Naive thymus-derived CD4-positive, alpha-beta T cell (primary cell): Measurements from ENCODE around the gene FAM50A. TPM values are rescaled to one million over a fixed set of nuclear protein-coding genes. Genes with fewer than 3 reads are reported as not detected.
A peak's percentile ranks its signal among the peaks of the same experiment; 100 is the strongest.

Experiments
- ATAC-seq: fragments of 150-1000 bp; cut with Tn5 transposase; 2 replicates; pipeline ENCODE4 v1.10.0; 2021; ENCODE audit warnings: mild to moderate bottlenecking, moderate library complexity
- CTCF ChIA-PET: fragments of 350-600 bp; sonication (Branson Sonifier 250); formaldehyde crosslinking; loops from one replicate; lab custom pipeline; 2021; ENCODE audit warnings: antibody characterized with exemption; lab: Charles Lee
- POLR2A ChIA-PET: fragments of 350-600 bp; sonication (Branson Sonifier 250); formaldehyde crosslinking; loops from one replicate; lab custom pipeline; 2021; ENCODE audit warnings: antibody characterized with exemption, inconsistent platforms; lab: Charles Lee
- DNase-seq, 9 donors: peaks; one replicate each; pipeline versions ENCODE4 v3.0.0 to v3.0.0-alpha.2; 2020 to 2022; ENCODE audit warnings: mixed read lengths in 1 of 9
- H3K27ac ChIP-seq: one replicate; pipeline ENCODE4 v1.7.0; 2013; ENCODE audit warnings: mild to moderate bottlenecking, low read depth, low read length, moderate library complexity
- H3K27me3 ChIP-seq, 2 donors: one replicate each; pipeline ENCODE4 v1.7.0; 2013; ENCODE audit warnings: low read length in 2 of 2, mild to moderate bottlenecking in 2 of 2, moderate library complexity in 2 of 2; ENCODE audit not compliant: control insufficient read depth in 2 of 2, insufficient read depth in 2 of 2
- H3K36me3 ChIP-seq, 3 experiments: 1 replicate in 2 of 3; 2 replicates in 1 of 3; pipeline ENCODE4 v1.7.0; 2013; ENCODE audit warnings: low read length in 3 of 3, mild to moderate bottlenecking in 3 of 3, moderate library complexity in 1 of 3; ENCODE audit not compliant: insufficient read depth in 3 of 3, control insufficient read depth in 2 of 3
- H3K4me1 ChIP-seq, 2 donors: one replicate each; pipeline ENCODE4 v1.7.0; 2013; ENCODE audit warnings: low read length in 2 of 2, mild to moderate bottlenecking in 2 of 2, moderate library complexity in 1 of 2; ENCODE audit not compliant: control insufficient read depth in 2 of 2, insufficient read depth in 2 of 2
- H3K4me3 ChIP-seq: 2 replicates; pipeline ENCODE4 v1.7.0; 2013; ENCODE audit warnings: mild to moderate bottlenecking, low read length
- H3K9me3 ChIP-seq, 3 experiments: 1 replicate in 2 of 3; 2 replicates in 1 of 3; pipeline ENCODE4 v1.7.0; 2013; ENCODE audit warnings: low read length in 3 of 3; ENCODE audit not compliant: control insufficient read depth in 2 of 3
- H3K27ac Mint-ChIP-seq, 9 donors: one replicate each; pipeline ENCODE4 v1.8.0; 2020 to 2022; ENCODE audit warnings: mixed read lengths in 9 of 9, mild to moderate bottlenecking in 8 of 9, moderate library complexity in 5 of 9, inconsistent platforms in 2 of 9
- H3K27me3 Mint-ChIP-seq, 5 donors: one replicate each; pipeline ENCODE4 v1.8.0; 2021 to 2022; ENCODE audit warnings: mixed read lengths in 5 of 5, mild to moderate bottlenecking in 1 of 5
- H3K36me3 Mint-ChIP-seq, 5 donors: one replicate each; pipeline ENCODE4 v1.8.0; 2020 to 2022; ENCODE audit warnings: mixed read lengths in 5 of 5, mild to moderate bottlenecking in 3 of 5, inconsistent platforms in 1 of 5
- H3K4me1 Mint-ChIP-seq, 7 donors: one replicate each; pipeline ENCODE4 v1.8.0; 2020 to 2022; ENCODE audit warnings: mixed read lengths in 7 of 7, mild to moderate bottlenecking in 3 of 7, inconsistent platforms in 1 of 7
- H3K4me3 Mint-ChIP-seq, 10 donors: one replicate each; pipeline ENCODE4 v1.8.0; 2020 to 2022; ENCODE audit warnings: mild to moderate bottlenecking in 10 of 10, mixed read lengths in 10 of 10, moderate library complexity in 6 of 10, inconsistent platforms in 2 of 10
- H3K9me3 Mint-ChIP-seq, 11 donors: one replicate each; pipeline ENCODE4 v1.8.0; 2020 to 2022; ENCODE audit warnings: mixed read lengths in 11 of 11, mild to moderate bottlenecking in 4 of 11, inconsistent platforms in 1 of 11, moderate library complexity in 1 of 11
- intact Hi-C, 2 donors: fragments of 100-400 bp; cut with micrococcal nuclease; formaldehyde crosslinking; loops; one replicate each; pipeline ENCODE4 v1.15.1; 2023
- polyA plus RNA-seq, 2 donors: library from polyadenylated mRNA; unstranded; fragments of 300-500 nt; fragmentation: Illumina TruSeq; gene quantifications; one replicate each; pipeline ENCODE4 v1.2.3, GENCODE V29; 2021
- total RNA-seq, 6 experiments: library from RNA in 5 of 6; stranded (reverse) in 5 of 6; gene quantifications; 1 replicate in 5 of 6; 2 replicates in 1 of 6; pipeline ENCODE4 v1.2.3 and lab custom pipeline; 2021 to 2026

The FAM50A gene
- total and polyA plus RNA-seq, 7 experiments from 2014 or later, result 19.9 to 76.5 (median 48.8) TPM

DNA sequence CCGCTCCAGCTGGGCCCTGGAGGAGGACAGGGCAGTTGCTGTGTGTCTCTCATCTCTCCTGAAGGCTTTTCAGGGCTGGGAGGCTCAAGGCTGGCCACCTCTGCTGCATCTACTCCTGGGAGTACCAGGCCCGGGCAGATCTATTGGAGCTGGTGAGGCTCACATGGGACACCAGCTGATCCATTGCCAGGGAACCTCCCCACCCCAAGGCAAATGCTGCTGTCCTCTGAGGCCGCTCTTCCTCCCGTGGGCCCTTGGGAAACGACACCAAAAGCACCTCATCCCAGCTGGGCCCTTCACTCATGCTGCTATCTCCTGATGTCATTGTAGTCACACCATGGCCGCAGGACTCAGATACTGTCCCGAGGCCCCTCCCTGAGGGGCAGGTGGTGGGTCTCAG lies 38.8 kb downstream of the FAM50A start:
- peaks cover 5 to 32% (median 13%) of the 10 kb centered on the region in 7 donors for H3K4me1 Mint-ChIP-seq
- H3K36me3 Mint-ChIP-seq, result peaks cover 0 to 4% (median 0%) of the 10 kb centered on the region in 5 donors
- Histone ChIP-seq H3K36me3 (peaks cover 0 to 6% (median 4%) of the 10 kb centered on the region in 3 experiments), H3K9me3 (no peaks in the 10 kb centered on the region), H3K4me1 (peaks cover 4 to 15% of the 10 kb centered on the region in 2 donors), H3K27me3 (no peaks in the 10 kb centered on the region), H3K27ac (no peak overlapping the region), H3K4me3 (no peak overlapping the region)
- ChIA-PET CTCF (no interaction called here), POLR2A (interaction anchor here (1.3 kb wide), 1 partner anchor 34 kb away, joined by 4 read pairs; no protein-coding TSS in a partner anchor)
- ATAC-seq, result no peak
- DNase-seq, result no peak
- H3K27ac Mint-ChIP-seq, result peak overlapping the region in 1 of 9 donors; percentile 3
- H3K9me3 Mint-ChIP-seq, result no peaks in the 10 kb centered on the region
- no peaks in the 10 kb centered on the region for H3K27me3 Mint-ChIP-seq
- H3K4me3 Mint-ChIP-seq, result no peak overlapping the region
- intact Hi-C loops, result no loop called here

GRCh38 chrX:154483325-154483724 lies 39.4 kb downstream of the FAM50A start:
- H3K27ac Mint-ChIP-seq, result no peak overlapping the region
- H3K9me3 Mint-ChIP-seq, result no peaks in the 10 kb centered on the region
- no peak for DNase-seq
- H3K36me3 ChIP-seq, result peaks cover 0 to 6% (median 4%) of the 10 kb centered on the region in 3 experiments
- no peak overlapping the region for H3K4me3 Mint-ChIP-seq
- ATAC-seq, result no peak
- peaks cover 0 to 15% of the 10 kb centered on the region in 2 donors for H3K4me1 ChIP-seq
- H3K27ac ChIP-seq, result no peak overlapping the region
- H3K36me3 Mint-ChIP-seq, result peaks cover 0 to 4% (median 0%) of the 10 kb centered on the region in 5 donors
- intact Hi-C loops, result no loop called here
- ChIA-PET CTCF (interaction anchor here (0.6 to 0.7 kb wide), 2 partner anchors 135 to 287 kb away, joined by 3 read pairs; no protein-coding TSS in a partner anchor), POLR2A (interaction anchor here (1.3 to 2.0 kb wide), 2 partner anchors 34 to 53 kb away, joined by 4 to 8 read pairs; partner anchors contain the start of gene ATP6AP1)
- H3K4me3 ChIP-seq, result no peak overlapping the region
- H3K27me3 ChIP-seq, result no peaks in the 10 kb centered on the region
- H3K27me3 Mint-ChIP-seq, result no peaks in the 10 kb centered on the region
- peaks cover 5 to 32% (median 13%) of the 10 kb centered on the region in 7 donors for H3K4me1 Mint-ChIP-seq
- H3K9me3 ChIP-seq, result no peaks in the 10 kb centered on the region

DNA sequence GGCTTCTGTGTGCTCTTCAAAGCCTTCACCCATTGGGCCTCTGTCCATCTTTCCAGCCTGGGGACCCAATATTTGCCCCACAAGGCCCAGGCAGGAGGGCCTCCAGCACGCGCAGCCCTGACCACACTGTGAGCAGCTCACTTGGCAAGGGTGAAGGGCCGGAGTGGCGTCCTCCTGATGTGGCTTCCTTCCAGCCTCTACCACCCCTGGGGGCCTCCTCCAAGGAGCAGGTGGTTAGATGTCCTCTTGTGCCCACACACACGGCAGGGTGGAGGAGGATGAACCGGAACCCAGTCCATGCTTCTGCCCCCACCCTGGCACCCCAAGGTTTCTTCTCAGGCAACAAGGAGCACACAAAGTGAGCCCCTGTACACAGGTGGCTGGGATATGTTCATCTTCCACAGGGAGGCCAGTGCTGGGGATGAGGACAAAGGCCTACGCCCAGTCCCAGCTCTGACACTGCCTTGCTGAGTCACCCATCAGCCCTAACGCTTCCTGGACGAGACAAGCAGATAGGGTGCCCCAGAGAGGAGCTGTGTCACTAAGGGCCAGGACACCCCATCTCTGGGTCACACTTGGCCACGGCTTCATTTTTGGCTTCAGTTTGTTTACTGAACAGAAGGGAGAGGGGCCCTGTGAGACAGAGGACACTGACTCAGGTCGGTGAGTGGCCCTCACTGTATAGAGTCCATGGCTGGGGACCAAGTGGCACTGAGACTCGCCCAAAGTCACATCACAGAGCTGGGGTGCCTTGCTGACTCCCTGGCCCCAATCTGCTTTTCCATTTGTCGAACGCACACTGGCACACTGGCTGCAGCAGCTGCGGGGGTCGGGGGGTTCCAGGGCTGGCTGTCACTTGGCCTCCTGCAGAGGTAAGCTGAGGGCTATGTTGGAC lies 40.6 kb downstream of the FAM50A start:
- DNase-seq (no peak), ATAC-seq (peak; percentile 60)
- Histone ChIP-seq H3K27me3 (no peaks in the 10 kb centered on the region), H3K27ac (peak overlapping the region; percentile 66), H3K4me3 (no peak overlapping the region), H3K4me1 (peaks cover 0 to 12% of the 10 kb centered on the region in 2 donors), H3K36me3 (peaks cover 0 to 6% (median 4%) of the 10 kb centered on the region in 3 experiments), H3K9me3 (no peaks in the 10 kb centered on the region)
- intact Hi-C loops, result no loop called here
- CTCF ChIA-PET, result no interaction called here
- H3K27me3 Mint-ChIP-seq, result no peaks in the 10 kb centered on the region
- H3K4me3 Mint-ChIP-seq, result peak overlapping the region in 8 of 10 donors; percentile 12 to 88 (median 52)
- peaks cover 5 to 36% (median 14%) of the 10 kb centered on the region in 7 donors for H3K4me1 Mint-ChIP-seq
- POLR2A ChIA-PET, result interaction anchor here (0.6 to 7.0 kb wide), 9 partner anchors 8 to 87 kb away, joined by 3 to 69 read pairs (median 4); partner anchors contain the start of genes ATP6AP1, FAM3A, IKBKG and RPL10
- H3K9me3 Mint-ChIP-seq, result no peaks in the 10 kb centered on the region
- H3K36me3 Mint-ChIP-seq, result peaks cover 0 to 4% (median 0%) of the 10 kb centered on the region in 5 donors
- H3K27ac Mint-ChIP-seq, result peak overlapping the region in 3 of 9 donors; percentile 14 to 51 (median 45)

GRCh38 chrX:154485150-154486051 lies 41.5 kb downstream of the FAM50A start:
- peaks cover 0 to 4% (median 0%) of the 10 kb centered on the region in 5 donors for H3K36me3 Mint-ChIP-seq
- DNase-seq (no peak), ATAC-seq (no peak)
- no peaks in the 10 kb centered on the region for H3K9me3 ChIP-seq
- H3K4me3 Mint-ChIP-seq, result peak overlapping the region; percentile 42 to 88 (median 72)
- H3K4me1 ChIP-seq, result peaks cover 0 to 10% of the 10 kb centered on the region in 2 donors
- peak overlapping the region; percentile 37 for H3K4me3 ChIP-seq
- no peaks in the 10 kb centered on the region for H3K27me3 Mint-ChIP-seq
- ChIA-PET CTCF (no interaction called here), POLR2A (interaction anchor here (0.9 to 7.0 kb wide), 9 partner anchors 9 to 88 kb away, joined by 3 to 69 read pairs (median 4); partner anchors contain the start of genes ATP6AP1, FAM3A, FAM50A and IKBKG)
- H3K4me1 Mint-ChIP-seq, result peaks cover 5 to 38% (median 17%) of the 10 kb centered on the region in 7 donors
- intact Hi-C loops, result loop anchor here (1.0 kb wide), 2 partner anchors 28 to 31 kb away; partner anchors contain the start of gene FAM3A (in 1 of the 2)
- H3K27ac Mint-ChIP-seq, result peak overlapping the region in 5 of 9 donors; percentile 17 to 62 (median 18)
- H3K36me3 ChIP-seq, result peaks cover 0 to 6% (median 4%) of the 10 kb centered on the region in 3 experiments
- no peaks in the 10 kb centered on the region for H3K27me3 ChIP-seq
- H3K9me3 Mint-ChIP-seq, result no peaks in the 10 kb centered on the region
- H3K27ac ChIP-seq, result peak overlapping the region; percentile 66

DNA sequence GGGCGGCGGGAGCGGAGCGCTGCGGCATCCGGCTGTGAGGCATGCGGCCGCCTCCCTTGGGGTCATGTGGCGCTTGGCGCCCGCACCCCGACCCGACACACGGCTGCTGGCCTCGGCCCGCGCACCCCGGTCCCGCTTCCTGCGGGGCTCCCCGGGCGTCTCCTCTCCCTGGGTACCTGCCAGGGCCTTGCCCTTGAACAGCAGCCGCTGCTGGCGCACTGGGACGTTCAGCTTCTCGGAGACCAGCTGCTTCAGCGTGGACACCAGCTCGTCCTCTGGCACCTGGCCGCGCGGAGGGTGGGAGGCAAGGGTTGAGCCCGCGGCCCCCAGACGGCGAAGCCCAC lies 42.1 kb downstream of the FAM50A start:
- no peaks in the 10 kb centered on the region for H3K9me3 Mint-ChIP-seq
- peak overlapping the region; percentile 66 for H3K27ac ChIP-seq
- ATAC-seq, result no peak

More for the DNA sequence above, 42.1 kb downstream of the FAM50A start:
- DNase-seq, result peak in 6 of 9 donors; percentile 22 to 44 (median 30)
- H3K27me3 ChIP-seq, result no peaks in the 10 kb centered on the region
- intact Hi-C loops, result loop anchor here (1.0 kb wide), 2 partner anchors 29 to 30 kb away; partner anchors contain the start of gene FAM3A (in 1 of the 2)
- ChIA-PET POLR2A (interaction anchor here (0.9 to 7.0 kb wide), 5 partner anchors 9 to 88 kb away, joined by 3 to 69 read pairs (median 8); partner anchors contain the start of genes FAM3A, FAM50A and RPL10), CTCF (no interaction called here)
- H3K36me3 ChIP-seq, result peaks cover 0 to 6% (median 4%) of the 10 kb centered on the region in 3 experiments
- peaks cover 0 to 4% (median 0%) of the 10 kb centered on the region in 5 donors for H3K36me3 Mint-ChIP-seq
- peaks cover 0 to 10% of the 10 kb centered on the region in 2 donors for H3K4me1 ChIP-seq
- H3K27ac Mint-ChIP-seq, result no peak overlapping the region
- H3K27me3 Mint-ChIP-seq, result no peaks in the 10 kb centered on the region
- no peaks in the 10 kb centered on the region for H3K9me3 ChIP-seq
- peaks cover 5 to 38% (median 17%) of the 10 kb centered on the region in 7 donors for H3K4me1 Mint-ChIP-seq
- H3K4me3 Mint-ChIP-seq, result peak overlapping the region in 7 of 10 donors; percentile 30 to 88 (median 56)
- H3K4me3 ChIP-seq, result peak overlapping the region; percentile 37
